ENCODE results near the gene TXLNB.

TXLNB gene

GRCh38 chr6:139253656-139254055, 38.1 kb downstream of the TXLNB start:
- no peak overlapping the region for H3K4me3 ChIP-seq (ENCODE audit: low read depth, low read length)
- TF ChIP-seq, protein P1, sequence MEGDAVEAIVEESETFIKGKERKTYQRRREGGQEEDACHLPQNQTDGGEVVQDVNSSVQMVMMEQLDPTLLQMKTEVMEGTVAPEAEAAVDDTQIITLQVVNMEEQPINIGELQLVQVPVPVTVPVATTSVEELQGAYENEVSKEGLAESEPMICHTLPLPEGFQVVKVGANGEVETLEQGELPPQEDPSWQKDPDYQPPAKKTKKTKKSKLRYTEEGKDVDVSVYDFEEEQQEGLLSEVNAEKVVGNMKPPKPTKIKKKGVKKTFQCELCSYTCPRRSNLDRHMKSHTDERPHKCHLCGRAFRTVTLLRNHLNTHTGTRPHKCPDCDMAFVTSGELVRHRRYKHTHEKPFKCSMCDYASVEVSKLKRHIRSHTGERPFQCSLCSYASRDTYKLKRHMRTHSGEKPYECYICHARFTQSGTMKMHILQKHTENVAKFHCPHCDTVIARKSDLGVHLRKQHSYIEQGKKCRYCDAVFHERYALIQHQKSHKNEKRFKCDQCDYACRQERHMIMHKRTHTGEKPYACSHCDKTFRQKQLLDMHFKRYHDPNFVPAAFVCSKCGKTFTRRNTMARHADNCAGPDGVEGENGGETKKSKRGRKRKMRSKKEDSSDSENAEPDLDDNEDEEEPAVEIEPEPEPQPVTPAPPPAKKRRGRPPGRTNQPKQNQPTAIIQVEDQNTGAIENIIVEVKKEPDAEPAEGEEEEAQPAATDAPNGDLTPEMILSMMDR (IDR thresholded peaks at IDR 0.05; ENCODE audit: low read depth, low read length, missing control alignments), result no peak
- no peak for DNase-seq (ENCODE audit: low read depth)

DNA sequence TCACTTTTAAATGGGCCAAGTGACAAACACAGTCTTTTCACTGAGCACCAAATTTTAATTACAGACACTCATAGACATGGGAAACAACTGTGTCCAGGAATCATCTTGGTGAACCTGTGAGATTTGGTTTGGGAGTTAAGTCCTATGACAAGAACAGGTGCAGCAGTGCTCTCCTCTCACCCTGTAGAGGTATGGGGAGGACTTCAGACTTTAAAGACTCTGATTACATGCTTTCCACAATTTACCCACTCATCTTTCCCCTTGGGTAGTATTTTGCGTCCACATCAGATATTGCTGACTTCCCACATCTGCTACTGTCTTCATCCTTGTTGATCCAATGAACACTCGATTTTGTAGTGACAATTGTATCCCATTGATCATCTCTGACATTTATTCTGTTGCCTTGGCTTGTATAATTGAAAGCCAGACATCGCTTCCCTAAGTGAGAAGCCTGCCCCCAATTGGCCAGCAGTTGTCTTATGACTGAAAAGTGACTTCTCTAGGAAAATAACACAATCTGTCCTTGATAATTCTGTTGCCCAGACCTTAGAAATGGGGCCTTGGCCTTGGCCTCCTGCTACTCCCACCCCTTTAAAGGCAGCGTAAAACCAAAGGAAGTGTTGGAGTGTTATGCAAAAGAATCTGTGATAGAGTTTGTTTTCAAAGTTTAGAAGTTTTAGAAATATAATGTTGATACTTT, 40.0 kb downstream of the TXLNB start:
- no peak overlapping the region for H3K4me3 ChIP-seq (ENCODE audit: low read depth, low read length)
- TF ChIP-seq, protein P1 (IDR thresholded peaks at IDR 0.05; ENCODE audit: low read depth, low read length, missing control alignments), result no peak
- no peak for DNase-seq (ENCODE audit: low read depth)

DNA sequence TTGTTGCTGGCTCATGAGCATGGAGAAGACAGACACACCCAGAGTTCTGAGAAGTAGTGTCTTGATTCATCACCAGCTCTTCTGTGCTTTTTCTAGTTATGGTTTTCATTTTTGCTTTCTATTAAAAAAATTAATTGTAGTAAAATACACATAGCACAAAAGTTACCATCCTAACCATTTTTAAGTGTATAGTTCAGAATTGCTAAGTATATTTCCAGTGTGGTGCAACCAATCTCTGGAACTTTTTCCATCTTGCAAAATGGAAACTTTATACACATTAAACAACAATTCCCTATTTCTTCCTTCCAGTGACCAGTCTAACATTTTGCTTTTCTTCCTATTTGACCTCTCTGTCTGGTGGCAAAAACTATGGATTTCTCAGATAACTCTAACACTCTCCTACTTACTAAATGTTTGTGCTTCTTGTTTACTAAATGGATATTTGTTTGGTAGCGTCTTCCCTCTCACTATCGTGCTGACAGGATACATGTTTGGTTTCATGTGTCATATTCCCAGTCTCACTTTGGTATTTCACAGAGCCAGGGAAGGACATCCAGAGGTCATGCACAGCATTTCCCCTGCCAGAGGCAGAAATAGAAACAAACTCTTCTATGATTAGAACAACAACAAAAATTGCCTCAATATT, 40.6 kb downstream of the TXLNB start:
- no peak overlapping the region for H3K4me3 ChIP-seq (ENCODE audit: low read depth, low read length)
- TF ChIP-seq, protein P1 (IDR thresholded peaks at IDR 0.05; ENCODE audit: low read depth, low read length, missing control alignments), result no peak
- no peak for DNase-seq (ENCODE audit: low read depth)

DNA sequence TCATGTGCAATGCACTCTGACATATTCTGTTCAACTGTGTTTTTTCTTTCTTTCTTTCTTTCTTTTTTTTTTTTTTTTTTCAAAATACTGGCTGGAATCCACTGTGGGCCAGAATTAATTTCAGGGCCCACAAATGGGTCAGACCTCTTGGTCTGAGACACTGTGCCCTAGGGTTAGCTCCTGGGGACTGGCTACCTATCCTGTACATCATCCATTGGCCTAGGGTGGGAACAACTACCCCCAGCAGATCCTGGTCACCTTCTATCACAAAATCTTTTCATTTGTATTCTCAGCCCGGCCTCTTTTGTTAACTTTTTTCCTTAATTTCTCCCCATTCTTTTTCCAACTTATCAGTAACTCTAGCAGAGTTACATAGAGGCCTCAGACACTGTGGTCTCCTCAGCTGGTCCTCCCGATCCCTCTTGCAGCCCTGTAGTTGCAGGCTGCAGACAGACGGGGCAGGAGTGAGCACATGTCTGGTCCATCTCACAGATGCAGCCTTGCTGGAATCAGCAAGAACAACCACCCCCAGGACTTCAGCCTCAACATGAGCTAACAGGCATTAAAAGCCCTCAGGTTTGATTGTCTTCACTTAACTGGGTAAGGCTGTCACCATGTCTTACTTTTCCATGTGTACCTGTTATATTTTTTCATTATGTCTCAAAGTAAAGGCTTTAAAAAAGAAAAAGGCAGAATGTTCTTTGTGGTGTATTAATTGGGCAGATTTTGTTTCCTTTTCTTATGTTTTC, 41.3 kb downstream of the TXLNB start:
- TF ChIP-seq, protein P1 (IDR thresholded peaks at IDR 0.05; ENCODE audit: low read depth, low read length, missing control alignments), result peak; percentile 84

GRCh38 chr6:139249395-139249794, 42.4 kb downstream of the TXLNB start:
- DNase-seq (ENCODE audit: low read depth), result no peak
- H3K4me3 ChIP-seq (ENCODE audit: low read depth, low read length), result no peak overlapping the region

More for the DNA sequence above, 41.3 kb downstream of the TXLNB start:
- DNase-seq (ENCODE audit: low read depth), result no peak
- H3K4me3 ChIP-seq (ENCODE audit: low read depth, low read length), result no peak overlapping the region

DNA sequence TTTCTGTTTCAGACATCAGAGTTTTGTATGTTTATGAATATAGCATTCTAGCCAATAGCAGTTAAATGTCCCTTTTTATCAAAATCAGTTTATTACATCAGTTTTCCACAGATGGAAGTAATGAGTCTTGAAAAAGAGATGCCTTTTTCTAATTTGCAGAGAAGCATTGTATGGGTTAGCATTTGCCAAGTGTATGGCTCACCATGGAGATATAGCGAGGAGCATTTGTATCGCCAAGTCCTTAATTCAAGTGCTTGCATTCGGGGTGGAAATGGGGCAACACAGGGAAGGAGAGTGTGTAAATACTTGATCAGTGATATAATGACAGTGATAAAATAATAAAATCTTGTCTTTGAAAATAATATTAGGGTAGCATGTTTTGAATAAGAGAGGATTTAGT, 42.9 kb downstream of the TXLNB start:
- TF ChIP-seq, protein P1 (IDR thresholded peaks at IDR 0.05; ENCODE audit: low read depth, low read length, missing control alignments), result no peak
- H3K4me3 ChIP-seq (ENCODE audit: low read depth, low read length), result no peak overlapping the region
- DNase-seq (ENCODE audit: low read depth), result no peak

More at GRCh38 chr6:139249395-139249794, 42.4 kb downstream of the TXLNB start:
- TF ChIP-seq, protein P1 (IDR thresholded peaks at IDR 0.05; ENCODE audit: low read depth, low read length, missing control alignments), result no peak
